Activated T-helper 2 cell treated with anti-CD3 and anti-CD28 coated beads, Interferon-gamma antibody, Interleukin-2, Interleukin-4, amounts not matched to agents 10 μg/mL and 5 μg/mL and 100 μg/mL, durations not matched to agents 14 hours and 24 hours and 36 hours (primary cell): ENCODE data around the gene PGBD5. TPM values are rescaled to one million over a fixed set of nuclear protein-coding genes. Genes with fewer than 3 reads are reported as not detected.

Experiments
- DNase-seq: peaks from one replicate; pipeline ENCODE4 v3.0.0; 2021; ENCODE audit warnings: low spot score
- H3K27ac Mint-ChIP-seq: one replicate; pipeline ENCODE4 v1.8.0; 2021; ENCODE audit warnings: mixed read lengths
- H3K27me3 Mint-ChIP-seq: one replicate; pipeline ENCODE4 v1.8.0; 2021; ENCODE audit warnings: low read depth, mixed read lengths
- H3K36me3 Mint-ChIP-seq: one replicate; pipeline ENCODE4 v1.8.0; 2021; ENCODE audit warnings: low read depth, mixed read lengths
- H3K4me1 Mint-ChIP-seq: one replicate; pipeline ENCODE4 v1.8.0; 2021; ENCODE audit warnings: low read depth, mixed read lengths
- H3K4me3 Mint-ChIP-seq: one replicate; pipeline ENCODE4 v1.8.0; 2021; ENCODE audit warnings: low read depth, mild to moderate bottlenecking, moderate library complexity, mixed read lengths
- H3K9me3 Mint-ChIP-seq: one replicate; pipeline ENCODE4 v1.8.0; 2021; ENCODE audit warnings: mixed read lengths
- intact Hi-C: fragments of 100-400 bp; cut with micrococcal nuclease; formaldehyde crosslinking; loops from one replicate; pipeline ENCODE4 v1.15.1; 2023
- total RNA-seq: library from RNA; stranded (reverse); gene quantifications from 2 replicates; pipeline ENCODE4 v1.2.3, GENCODE V29; 2022

Gene PGBD5
- total RNA-seq, 1 donor from 2014 or later = not detected

GRCh38 chr1:230288641-230289349, 137.3 kb downstream of the PGBD5 start:
- H3K4me3 Mint-ChIP-seq = no peak overlapping the region
- H3K9me3 Mint-ChIP-seq = no peaks in the 10 kb centered on the region
- peaks cover 13% of the 10 kb centered on the region for H3K27me3 Mint-ChIP-seq
- H3K27ac Mint-ChIP-seq = no peak overlapping the region
- DNase-seq = no peak
- no peaks in the 10 kb centered on the region for H3K4me1 Mint-ChIP-seq
- intact Hi-C loops = no loop called here
- no peaks in the 10 kb centered on the region for H3K36me3 Mint-ChIP-seq

- Mint-ChIP-seq H3K4me3 (no peak overlapping the region), H3K27ac (no peak overlapping the region), H3K9me3 (no peaks in the 10 kb centered on the region), H3K4me1 (no peaks in the 10 kb centered on the region), H3K27me3 (peaks cover 7% of the 10 kb centered on the region), H3K36me3 (no peaks in the 10 kb centered on the region)
- no peak for DNase-seq
- intact Hi-C loops = no loop called here
Measured at GRCh38 chr1:230287674-230288315, 138.3 kb downstream of the PGBD5 start.

- Mint-ChIP-seq H3K9me3 (no peaks in the 10 kb centered on the region), H3K4me1 (peaks cover 2% of the 10 kb centered on the region), H3K36me3 (peaks cover 3% of the 10 kb centered on the region), H3K27ac (no peak overlapping the region), H3K27me3 (peaks cover 2% of the 10 kb centered on the region), H3K4me3 (no peak overlapping the region)
- DNase-seq = no peak
- intact Hi-C loops = no loop called here
Measured at GRCh38 chr1:230286890-230287269, 139.3 kb downstream of the PGBD5 start.

GRCh38 chr1:230286166-230286889, 139.8 kb downstream of the PGBD5 start:
- peaks cover 5% of the 10 kb centered on the region for H3K4me1 Mint-ChIP-seq
- intact Hi-C loops = no loop called here
- H3K36me3 Mint-ChIP-seq = peaks cover 3% of the 10 kb centered on the region
- no peaks in the 10 kb centered on the region for H3K9me3 Mint-ChIP-seq
- no peak overlapping the region for H3K27ac Mint-ChIP-seq
- no peak for DNase-seq
- H3K27me3 Mint-ChIP-seq = no peaks in the 10 kb centered on the region
- H3K4me3 Mint-ChIP-seq = no peak overlapping the region

- no peak overlapping the region for H3K27ac Mint-ChIP-seq
- no peak overlapping the region for H3K4me3 Mint-ChIP-seq
- peaks cover 7% of the 10 kb centered on the region for H3K4me1 Mint-ChIP-seq
- intact Hi-C loops = no loop called here
- peaks cover 5% of the 10 kb centered on the region for H3K36me3 Mint-ChIP-seq
- H3K27me3 Mint-ChIP-seq = no peaks in the 10 kb centered on the region
- DNase-seq = no peak
- no peaks in the 10 kb centered on the region for H3K9me3 Mint-ChIP-seq
Measured at GRCh38 chr1:230285351-230285750, 140.8 kb downstream of the PGBD5 start.

- H3K9me3 Mint-ChIP-seq = no peaks in the 10 kb centered on the region
- intact Hi-C loops = no loop called here
Measured at GRCh38 chr1:230284891-230285290, 141.2 kb downstream of the PGBD5 start.

GRCh38 chr1:230283678-230284077, 142.5 kb downstream of the PGBD5 start:
- peaks cover 9% of the 10 kb centered on the region for H3K4me1 Mint-ChIP-seq
- DNase-seq = no peak
- no peaks in the 10 kb centered on the region for H3K9me3 Mint-ChIP-seq
- H3K36me3 Mint-ChIP-seq = peaks cover 14% of the 10 kb centered on the region
- no peak overlapping the region for H3K27ac Mint-ChIP-seq
- no peak overlapping the region for H3K4me3 Mint-ChIP-seq
- H3K27me3 Mint-ChIP-seq = no peaks in the 10 kb centered on the region
- intact Hi-C loops = no loop called here

More at GRCh38 chr1:230284891-230285290, 141.2 kb downstream of the PGBD5 start:
- no peak overlapping the region for H3K4me3 Mint-ChIP-seq
- peaks cover 5% of the 10 kb centered on the region for H3K36me3 Mint-ChIP-seq
- H3K4me1 Mint-ChIP-seq = peaks cover 7% of the 10 kb centered on the region
- no peaks in the 10 kb centered on the region for H3K27me3 Mint-ChIP-seq
- no peak for DNase-seq
- H3K27ac Mint-ChIP-seq = no peak overlapping the region

- no peaks in the 10 kb centered on the region for H3K27me3 Mint-ChIP-seq
- DNase-seq = no peak
- intact Hi-C loops = no loop called here
- H3K36me3 Mint-ChIP-seq = peaks cover 20% of the 10 kb centered on the region
- peaks cover 15% of the 10 kb centered on the region for H3K4me1 Mint-ChIP-seq
- H3K9me3 Mint-ChIP-seq = no peaks in the 10 kb centered on the region
- peak overlapping the region; percentile 57 for H3K27ac Mint-ChIP-seq
- no peak overlapping the region for H3K4me3 Mint-ChIP-seq
Measured at GRCh38 chr1:230282157-230282556, 144.0 kb downstream of the PGBD5 start.

- Mint-ChIP-seq H3K9me3 (no peaks in the 10 kb centered on the region), H3K4me3 (no peak overlapping the region), H3K27me3 (no peaks in the 10 kb centered on the region), H3K27ac (no peak overlapping the region), H3K4me1 (peaks cover 19% of the 10 kb centered on the region), H3K36me3 (peaks cover 26% of the 10 kb centered on the region)
- intact Hi-C loops = no loop called here
- no peak for DNase-seq
Measured at GRCh38 chr1:230281556-230281955, 144.6 kb downstream of the PGBD5 start.

- Mint-ChIP-seq H3K9me3 (no peaks in the 10 kb centered on the region), H3K27me3 (no peaks in the 10 kb centered on the region), H3K27ac (no peak overlapping the region), H3K4me3 (no peak overlapping the region), H3K36me3 (peaks cover 28% of the 10 kb centered on the region), H3K4me1 (peaks cover 20% of the 10 kb centered on the region)
- intact Hi-C loops = no loop called here
- DNase-seq = no peak
Measured at GRCh38 chr1:230280906-230281413, 145.2 kb downstream of the PGBD5 start.

- Mint-ChIP-seq H3K4me1 (peaks cover 20% of the 10 kb centered on the region), H3K27ac (no peak overlapping the region), H3K4me3 (no peak overlapping the region), H3K36me3 (peaks cover 28% of the 10 kb centered on the region), H3K9me3 (no peaks in the 10 kb centered on the region), H3K27me3 (no peaks in the 10 kb centered on the region)
- no peak for DNase-seq
- intact Hi-C loops = no loop called here
Measured at GRCh38 chr1:230280054-230280795, 145.9 kb downstream of the PGBD5 start.

GRCh38 chr1:230279583-230279945, 146.6 kb downstream of the PGBD5 start:
- no peak overlapping the region for H3K27ac Mint-ChIP-seq
- H3K36me3 Mint-ChIP-seq = peaks cover 28% of the 10 kb centered on the region
- DNase-seq = no peak
- H3K4me3 Mint-ChIP-seq = no peak overlapping the region
- H3K4me1 Mint-ChIP-seq = peaks cover 22% of the 10 kb centered on the region
- intact Hi-C loops = loop anchor here (10.0 kb wide), 1 partner anchor 155 kb away; no protein-coding TSS in a partner anchor
- no peaks in the 10 kb centered on the region for H3K9me3 Mint-ChIP-seq
- no peaks in the 10 kb centered on the region for H3K27me3 Mint-ChIP-seq
